Measurements from ENCODE around the gene SNX32. TPM values are rescaled to one million over a fixed set of nuclear protein-coding genes. Genes with fewer than 3 reads are reported as not detected.
"Not testable (repeated sequence)": the region's sequence is repeated elsewhere in the genome, so short reads cannot be mapped to it uniquely, and the experiment has no call there.

The SNX32 gene
- total RNA-seq, 1 donor from 2014 or later, result 2.6 TPM

GRCh38 chr11:65883786-65884715 lies 50.3 kb downstream of the SNX32 start:
- no peak for DNase-seq (ENCODE audit: low spot score)

- DNase-seq (ENCODE audit: low spot score), result peak; percentile 76
Observed at GRCh38 chr11:65884716-65885092, 50.9 kb downstream of the SNX32 start.

- no peak for DNase-seq (ENCODE audit: low spot score)
Observed at GRCh38 chr11:65885231-65885630, 51.5 kb downstream of the SNX32 start.

GRCh38 chr11:65885808-65886536 lies 52.2 kb downstream of the SNX32 start:
- no peak for DNase-seq (ENCODE audit: low spot score)

GRCh38 chr11:65886826-65887722 lies 53.3 kb downstream of the SNX32 start:
- DNase-seq (ENCODE audit: low spot score), result peak; percentile 44

GRCh38 chr11:65887723-65888162 lies 54.0 kb downstream of the SNX32 start:
- DNase-seq (ENCODE audit: low spot score), result no peak

- peak; percentile 98 for DNase-seq (ENCODE audit: low spot score)
Observed at GRCh38 chr11:65888163-65888814, 54.5 kb downstream of the SNX32 start, which contains the start of gene FIBP. Gene FIBP (minus strand): TSS chr11:65888471. CDS start chr11:65888418, 53 bp downstream.

- DNase-seq (ENCODE audit: low spot score), result peak; percentile 99
Observed at GRCh38 chr11:65890324-65891218, 56.8 kb downstream of the SNX32 start, which contains the start of gene CCDC85B. Gene CCDC85B (plus strand): TSS chr11:65890673. CDS start chr11:65890784, 111 bp downstream.

- no peak for DNase-seq (ENCODE audit: low spot score)
Observed at GRCh38 chr11:65891219-65892136, 57.7 kb downstream of the SNX32 start.

- DNase-seq (ENCODE audit: low spot score), result not testable (repeated sequence)
Observed at GRCh38 chr11:65892137-65892540, 58.4 kb downstream of the SNX32 start.

- DNase-seq (ENCODE audit: low spot score), result no peak
Observed at GRCh38 chr11:65892661-65893317, 59.0 kb downstream of the SNX32 start.

GRCh38 chr11:65894034-65894591 lies 60.4 kb downstream of the SNX32 start:
- no peak for DNase-seq (ENCODE audit: low spot score)

- no peak for DNase-seq (ENCODE audit: low spot score)
Observed at GRCh38 chr11:65895482-65895981, 61.8 kb downstream of the SNX32 start.

GRCh38 chr11:65896034-65896999 lies 62.6 kb downstream of the SNX32 start:
- DNase-seq (ENCODE audit: low spot score), result no peak

- DNase-seq (ENCODE audit: low spot score), result no peak
Observed at GRCh38 chr11:65897020-65897471, 63.3 kb downstream of the SNX32 start.

- no peak for DNase-seq (ENCODE audit: low spot score)
Observed at GRCh38 chr11:65898656-65899355, 65.0 kb downstream of the SNX32 start.
